GM23338 (cell line): Measurements from ENCODE around the gene RAB19. TPM values are rescaled to one million over a fixed set of nuclear protein-coding genes. Genes with fewer than 3 reads are reported as not detected.

Source experiments
- ATAC-seq: fragments of 200-7000 bp; cut with Tn5 transposase; 3 replicates; pipeline ENCODE4 v1.9.1; 2020
- DNase-seq: peaks from one replicate; pipeline ENCODE4 v3.0.0-alpha.2; 2015; ENCODE audit warnings: low spot score
- H2AFZ ChIP-seq: fragments of 200-600 bp; sonication (generic); 2 replicates; pipeline ENCODE4 v1.8.0; 2016; ENCODE audit warnings: antibody characterized with exemption, mild to moderate bottlenecking, moderate library complexity
- H3F3A ChIP-seq: fragments of 200-600 bp; sonication (generic); replicated peaks from 2 replicates; pipeline ENCODE4 v1.8.0; 2017; ENCODE audit warnings: antibody characterized with exemption, mixed run types, low read depth
- H3K27ac ChIP-seq: fragments of 200-600 bp; sonication (generic); 2 replicates; pipeline ENCODE4 v1.6.1; 2016; ENCODE audit warnings: low read depth
- H3K27me3 ChIP-seq: fragments of 200-600 bp; sonication (generic); 2 replicates; pipeline ENCODE4 v1.8.0; 2016; ENCODE audit warnings: mild to moderate bottlenecking, mixed run types, moderate library complexity; ENCODE audit not compliant: insufficient read depth
- H3K36me3 ChIP-seq: fragments of 200-600 bp; sonication (generic); 2 replicates; pipeline ENCODE4 v1.8.0; 2016; ENCODE audit warnings: mild to moderate bottlenecking; ENCODE audit not compliant: insufficient read depth
- H3K4me1 ChIP-seq: fragments of 200-600 bp; sonication (generic); 2 replicates; pipeline ENCODE4 v1.8.0; 2016; ENCODE audit warnings: mild to moderate bottlenecking, moderate library complexity; ENCODE audit not compliant: insufficient read depth
- H3K4me2 ChIP-seq: fragments of 200-600 bp; sonication (generic); 2 replicates; pipeline ENCODE4 v1.7.1; 2017; ENCODE audit warnings: mixed run types
- H3K4me3 ChIP-seq: fragments of 200-600 bp; sonication (generic); 2 replicates; pipeline ENCODE4 v1.6.1; 2016; ENCODE audit warnings: mixed run types
- H3K79me2 ChIP-seq: fragments of 200-600 bp; sonication (generic); replicated peaks from 2 replicates; pipeline ENCODE4 v1.8.0; 2017; ENCODE audit warnings: mild to moderate bottlenecking; ENCODE audit not compliant: insufficient read depth
- H3K9me2 ChIP-seq: fragments of 200-600 bp; sonication (generic); 2 replicates; pipeline ENCODE4 v1.8.0; 2017; ENCODE audit not compliant: insufficient read depth
- H4K20me1 ChIP-seq: fragments of 200-600 bp; sonication (generic); replicated peaks from 2 replicates; pipeline ENCODE4 v1.8.0; 2017; ENCODE audit warnings: mild to moderate bottlenecking; ENCODE audit not compliant: insufficient read depth
- H3K27ac Mint-ChIP-seq: 2 replicates; pipeline ENCODE4 v1.8.0; 2020; ENCODE audit warnings: inconsistent platforms, mild to moderate bottlenecking, moderate library complexity, mixed read lengths
- H3K27me3 Mint-ChIP-seq: 3 replicates; pipeline ENCODE4 v1.8.0; 2022; ENCODE audit warnings: low read depth, mild to moderate bottlenecking, moderate library complexity, mixed read lengths, inconsistent platforms; ENCODE audit not compliant: insufficient read depth, poor library complexity
- H3K36me3 Mint-ChIP-seq: 3 replicates; pipeline ENCODE4 v1.8.0; 2021; ENCODE audit warnings: low read depth, mild to moderate bottlenecking, inconsistent platforms, moderate library complexity, mixed read lengths
- H3K4me1 Mint-ChIP-seq: 3 replicates; pipeline ENCODE4 v1.8.0; 2020; ENCODE audit warnings: mild to moderate bottlenecking, inconsistent platforms, mixed read lengths
- H3K4me3 Mint-ChIP-seq: 3 replicates; pipeline ENCODE4 v1.8.0; 2021; ENCODE audit warnings: moderate library complexity, mild to moderate bottlenecking, inconsistent platforms, mixed read lengths
- H3K9me3 Mint-ChIP-seq: 3 replicates; pipeline ENCODE4 v1.8.0; 2020; ENCODE audit warnings: moderate library complexity, mild to moderate bottlenecking, inconsistent platforms, mixed read lengths
- CREB1 ChIP-seq: fragments of 250-450 bp; sonication (Bioruptor Pico); IDR thresholded peaks from 2 replicates; pipeline ENCODE4 v1.5.0; 2020; ENCODE audit warnings: low read depth, mild to moderate bottlenecking, moderate library complexity
- EZH2 ChIP-seq: fragments of 200-600 bp; sonication (generic); IDR thresholded peaks from one replicate; pipeline ENCODE4 v1.8.0; 2017; ENCODE audit warnings: antibody characterized with exemption, mild to moderate bottlenecking, low read depth; ENCODE audit not compliant: unreplicated experiment
- EZH2phosphoT487 ChIP-seq: fragments of 200-600 bp; sonication (generic); IDR thresholded peaks from one replicate; pipeline ENCODE4 v1.8.1; 2018; ENCODE audit warnings: antibody characterized with exemption; ENCODE audit not compliant: unreplicated experiment
- NANOG ChIP-seq: IDR thresholded peaks from 2 replicates; pipeline ENCODE4 v1.6.1; 2016; ENCODE audit warnings: antibody characterized with exemption, borderline replicate concordance
- STAT1 ChIP-seq: IDR thresholded peaks from one replicate; pipeline ENCODE4 v1.6.1; 2016; ENCODE audit warnings: antibody characterized with exemption; ENCODE audit not compliant: unreplicated experiment
- ZNF114 ChIP-seq: fragments of 250-450 bp; sonication (Bioruptor Pico); IDR thresholded peaks from 2 replicates; pipeline ENCODE4 v1.5.0; 2020; ENCODE audit warnings: mild to moderate bottlenecking, moderate library complexity
- ZNF331 ChIP-seq: fragments of 250-450 bp; sonication (Bioruptor Pico); IDR thresholded peaks from 2 replicates; pipeline ENCODE4 v1.5.0; 2020; ENCODE audit warnings: low read depth, mild to moderate bottlenecking, moderate library complexity
- polyA plus RNA-seq: library from polyadenylated mRNA; unstranded; fragments of >200 nt; fragmentation: Nextera tagmentation; extraction: Ambion mirVana; gene quantifications from 2 replicates; pipeline ENCODE4 v1.2.1, GENCODE V29; 2016
- total RNA-seq: library from RNA; depleted of rRNA; stranded (reverse); fragments of >200 nt; shearing (Covaris generic); gene quantifications from 2 replicates; pipeline ENCODE4 v1.2.3, GENCODE V29; 2014
- TF ChIP-seq, protein P1 (sequence below): IDR thresholded peaks from 2 replicates; pipeline ENCODE4 v1.6.1; 2016; ENCODE audit warnings: antibody characterized with exemption
- TF ChIP-seq, protein P2 (sequence below), 2 experiments: fragments of 200-600 bp in 1 of 2; sonication (generic) in 1 of 2; conservative IDR thresholded peaks; 2 replicates each; pipeline versions ENCODE4 v1.5.1 to v1.6.1; 2016 to 2017; ENCODE audit warnings: antibody characterized with exemption in 2 of 2, low read depth in 2 of 2, mild to moderate bottlenecking in 2 of 2, moderate library complexity in 1 of 2
- TF ChIP-seq, protein P3 (sequence below): IDR thresholded peaks from one replicate; pipeline ENCODE4 v1.6.1; 2018; ENCODE audit warnings: antibody characterized with exemption; ENCODE audit not compliant: unreplicated experiment

RAB19 gene
- total and polyA plus RNA-seq, 2 experiments from 2014 or later, result 2.5 to 5.2 TPM

DNA sequence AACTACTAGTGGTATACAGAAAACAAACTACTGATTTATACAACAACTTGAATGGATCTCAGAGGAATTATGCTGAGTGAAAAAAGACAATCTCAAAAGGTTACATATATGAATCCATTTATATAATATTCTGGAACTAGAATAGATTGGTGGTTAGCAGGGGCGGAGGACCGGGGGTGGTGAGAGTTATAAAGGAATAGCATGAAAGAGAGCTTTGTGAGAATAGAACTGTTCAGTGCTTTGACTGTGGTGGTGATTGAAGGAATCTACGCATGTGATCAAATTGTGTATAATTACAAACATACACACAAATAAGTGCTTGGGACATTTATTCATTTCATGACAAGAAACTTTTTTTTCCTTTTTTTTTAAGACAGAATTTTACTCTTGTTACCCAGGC, 19.6 kb downstream of the RAB19 start:
- peaks cover 6% of the 10 kb centered on the region for H3K27me3 Mint-ChIP-seq
- ATAC-seq, result no peak

DNA sequence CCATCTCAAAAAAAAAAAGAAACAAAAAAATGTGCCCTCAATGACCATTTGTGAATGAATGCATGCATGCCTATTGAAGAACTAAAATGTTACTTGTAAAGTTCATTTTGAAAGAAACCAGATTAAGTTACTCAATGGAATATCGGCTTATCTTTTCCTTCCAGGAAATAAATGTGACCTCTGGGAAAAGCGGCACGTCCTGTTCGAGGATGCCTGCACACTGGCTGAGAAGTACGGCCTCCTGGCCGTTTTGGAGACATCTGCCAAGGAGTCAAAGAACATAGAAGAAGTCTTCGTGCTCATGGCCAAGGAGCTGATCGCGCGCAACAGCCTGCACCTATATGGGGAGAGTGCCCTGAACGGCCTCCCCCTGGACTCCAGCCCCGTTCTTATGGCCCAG, 21.9 kb downstream of the RAB19 start:
- Mint-ChIP-seq H3K9me3 (peaks cover 2% of the 10 kb centered on the region; the same call in 2 of the 3 replicates), H3K4me3 (no peak overlapping the region), H3K27me3 (peaks cover 4% of the 10 kb centered on the region), H3K4me1 (no peaks in the 10 kb centered on the region), H3K36me3 (peaks cover 17% of the 10 kb centered on the region; the same call in 2 of the 3 replicates), H3K27ac (no peak overlapping the region)
- H3K9me2 ChIP-seq, result no peaks in the 10 kb centered on the region
- no peak for DNase-seq
- no peak overlapping the region for H3K27ac ChIP-seq
- H3F3A ChIP-seq, result 0 out of 2 replicates have a peak, but pooled peaks cover 3% of the 10 kb centered on the region
- H3K36me3 ChIP-seq, result no peaks in the 10 kb centered on the region
- H4K20me1 ChIP-seq, result no peaks in the 10 kb centered on the region
- H3K4me1 ChIP-seq, result no peaks in the 10 kb centered on the region
- H2AFZ ChIP-seq, result no peak overlapping the region
- no peak overlapping the region for H3K4me2 ChIP-seq
- no peak for ATAC-seq
- no peaks in the 10 kb centered on the region for H3K27me3 ChIP-seq
- H3K4me3 ChIP-seq, result no peak overlapping the region
- no peaks in the 10 kb centered on the region for H3K79me2 ChIP-seq
- TF ChIP-seq, protein P1, sequence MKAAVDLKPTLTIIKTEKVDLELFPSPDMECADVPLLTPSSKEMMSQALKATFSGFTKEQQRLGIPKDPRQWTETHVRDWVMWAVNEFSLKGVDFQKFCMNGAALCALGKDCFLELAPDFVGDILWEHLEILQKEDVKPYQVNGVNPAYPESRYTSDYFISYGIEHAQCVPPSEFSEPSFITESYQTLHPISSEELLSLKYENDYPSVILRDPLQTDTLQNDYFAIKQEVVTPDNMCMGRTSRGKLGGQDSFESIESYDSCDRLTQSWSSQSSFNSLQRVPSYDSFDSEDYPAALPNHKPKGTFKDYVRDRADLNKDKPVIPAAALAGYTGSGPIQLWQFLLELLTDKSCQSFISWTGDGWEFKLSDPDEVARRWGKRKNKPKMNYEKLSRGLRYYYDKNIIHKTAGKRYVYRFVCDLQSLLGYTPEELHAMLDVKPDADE, result no peak
- no peak for TF ChIP-seq EZH2
- TF ChIP-seq, protein P2, sequence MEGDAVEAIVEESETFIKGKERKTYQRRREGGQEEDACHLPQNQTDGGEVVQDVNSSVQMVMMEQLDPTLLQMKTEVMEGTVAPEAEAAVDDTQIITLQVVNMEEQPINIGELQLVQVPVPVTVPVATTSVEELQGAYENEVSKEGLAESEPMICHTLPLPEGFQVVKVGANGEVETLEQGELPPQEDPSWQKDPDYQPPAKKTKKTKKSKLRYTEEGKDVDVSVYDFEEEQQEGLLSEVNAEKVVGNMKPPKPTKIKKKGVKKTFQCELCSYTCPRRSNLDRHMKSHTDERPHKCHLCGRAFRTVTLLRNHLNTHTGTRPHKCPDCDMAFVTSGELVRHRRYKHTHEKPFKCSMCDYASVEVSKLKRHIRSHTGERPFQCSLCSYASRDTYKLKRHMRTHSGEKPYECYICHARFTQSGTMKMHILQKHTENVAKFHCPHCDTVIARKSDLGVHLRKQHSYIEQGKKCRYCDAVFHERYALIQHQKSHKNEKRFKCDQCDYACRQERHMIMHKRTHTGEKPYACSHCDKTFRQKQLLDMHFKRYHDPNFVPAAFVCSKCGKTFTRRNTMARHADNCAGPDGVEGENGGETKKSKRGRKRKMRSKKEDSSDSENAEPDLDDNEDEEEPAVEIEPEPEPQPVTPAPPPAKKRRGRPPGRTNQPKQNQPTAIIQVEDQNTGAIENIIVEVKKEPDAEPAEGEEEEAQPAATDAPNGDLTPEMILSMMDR (conservative IDR thresholded peaks at IDR 0.05; ENCODE audit: low read depth in 2 of 2), result no peak
- TF ChIP-seq CREB1, result no peak
- TF ChIP-seq, protein P3, sequence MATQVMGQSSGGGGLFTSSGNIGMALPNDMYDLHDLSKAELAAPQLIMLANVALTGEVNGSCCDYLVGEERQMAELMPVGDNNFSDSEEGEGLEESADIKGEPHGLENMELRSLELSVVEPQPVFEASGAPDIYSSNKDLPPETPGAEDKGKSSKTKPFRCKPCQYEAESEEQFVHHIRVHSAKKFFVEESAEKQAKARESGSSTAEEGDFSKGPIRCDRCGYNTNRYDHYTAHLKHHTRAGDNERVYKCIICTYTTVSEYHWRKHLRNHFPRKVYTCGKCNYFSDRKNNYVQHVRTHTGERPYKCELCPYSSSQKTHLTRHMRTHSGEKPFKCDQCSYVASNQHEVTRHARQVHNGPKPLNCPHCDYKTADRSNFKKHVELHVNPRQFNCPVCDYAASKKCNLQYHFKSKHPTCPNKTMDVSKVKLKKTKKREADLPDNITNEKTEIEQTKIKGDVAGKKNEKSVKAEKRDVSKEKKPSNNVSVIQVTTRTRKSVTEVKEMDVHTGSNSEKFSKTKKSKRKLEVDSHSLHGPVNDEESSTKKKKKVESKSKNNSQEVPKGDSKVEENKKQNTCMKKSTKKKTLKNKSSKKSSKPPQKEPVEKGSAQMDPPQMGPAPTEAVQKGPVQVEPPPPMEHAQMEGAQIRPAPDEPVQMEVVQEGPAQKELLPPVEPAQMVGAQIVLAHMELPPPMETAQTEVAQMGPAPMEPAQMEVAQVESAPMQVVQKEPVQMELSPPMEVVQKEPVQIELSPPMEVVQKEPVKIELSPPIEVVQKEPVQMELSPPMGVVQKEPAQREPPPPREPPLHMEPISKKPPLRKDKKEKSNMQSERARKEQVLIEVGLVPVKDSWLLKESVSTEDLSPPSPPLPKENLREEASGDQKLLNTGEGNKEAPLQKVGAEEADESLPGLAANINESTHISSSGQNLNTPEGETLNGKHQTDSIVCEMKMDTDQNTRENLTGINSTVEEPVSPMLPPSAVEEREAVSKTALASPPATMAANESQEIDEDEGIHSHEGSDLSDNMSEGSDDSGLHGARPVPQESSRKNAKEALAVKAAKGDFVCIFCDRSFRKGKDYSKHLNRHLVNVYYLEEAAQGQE, result no peak
- no peak for TF ChIP-seq EZH2phosphoT487
- TF ChIP-seq ZNF331 (CRISPR knock-in tag), result no peak
- TF ChIP-seq NANOG, result no peak

More for the DNA sequence above, 19.6 kb downstream of the RAB19 start:
- Histone ChIP-seq H2AFZ (no peak overlapping the region), H3K27me3 (no peaks in the 10 kb centered on the region), H3K27ac (no peak overlapping the region), H3K79me2 (no peaks in the 10 kb centered on the region), H3K36me3 (no peaks in the 10 kb centered on the region), H3K4me1 (no peaks in the 10 kb centered on the region), H4K20me1 (no peaks in the 10 kb centered on the region), H3K4me3 (no peak overlapping the region), H3K9me2 (no peaks in the 10 kb centered on the region), H3F3A (0 out of 2 replicates have a peak, but pooled peaks cover 3% of the 10 kb centered on the region), H3K4me2 (no peak overlapping the region)
- TF ChIP-seq STAT1 (no peak), ZNF114 (CRISPR knock-in tag) (no peak), ZNF331 (CRISPR knock-in tag) (no peak)
- DNase-seq, result no peak
- Mint-ChIP-seq H3K9me3 (no peaks in the 10 kb centered on the region), H3K4me1 (no peaks in the 10 kb centered on the region), H3K4me3 (no peak overlapping the region), H3K36me3 (peaks cover 7% of the 10 kb centered on the region; the same call in 1 of the 3 replicates), H3K27ac (no peak overlapping the region)
